ENCODE results near the gene COPB2.

Gene COPB2

DNA sequence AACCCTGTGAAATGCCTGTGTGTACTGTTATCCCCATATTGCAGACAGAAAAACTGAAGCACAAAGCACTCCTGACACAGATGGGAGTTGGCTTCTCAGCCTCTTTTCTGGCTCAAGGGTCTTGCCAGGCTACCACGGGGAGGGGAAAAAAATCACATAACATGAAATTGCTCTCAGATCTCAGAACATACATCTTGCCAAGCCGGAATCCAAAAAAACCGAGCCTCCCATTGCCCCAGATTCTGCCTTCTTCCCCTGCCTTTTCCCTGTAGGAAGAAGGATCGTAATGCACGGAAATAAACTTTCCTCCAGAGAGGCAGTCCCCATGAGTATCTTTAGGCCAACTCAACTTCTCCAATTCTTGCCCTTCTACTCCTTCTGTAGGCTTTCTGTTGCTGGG is 62.2 kb downstream of the COPB2 start:
- ATAC-seq = no peak

DNA sequence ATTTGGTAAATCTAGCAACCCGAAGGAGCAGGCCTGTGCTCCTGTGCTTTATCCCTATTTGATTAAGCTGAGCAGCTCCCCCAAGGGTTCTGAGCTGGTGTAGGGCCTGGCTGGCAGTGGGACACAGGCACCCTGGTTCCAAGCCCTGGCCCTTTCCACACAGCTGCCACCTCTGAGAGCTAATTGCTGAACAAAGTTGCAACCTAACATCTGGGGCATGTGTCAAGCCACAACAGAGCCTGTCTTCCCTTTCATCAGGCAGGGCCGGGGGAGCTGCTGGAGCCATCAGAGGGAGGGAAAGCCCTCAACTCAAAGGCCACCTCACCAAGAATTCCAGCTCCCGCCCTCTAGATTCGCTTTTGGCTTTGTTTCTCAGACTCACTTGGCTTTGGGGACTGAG is 62.7 kb downstream of the COPB2 start:
- no peak for ATAC-seq

DNA sequence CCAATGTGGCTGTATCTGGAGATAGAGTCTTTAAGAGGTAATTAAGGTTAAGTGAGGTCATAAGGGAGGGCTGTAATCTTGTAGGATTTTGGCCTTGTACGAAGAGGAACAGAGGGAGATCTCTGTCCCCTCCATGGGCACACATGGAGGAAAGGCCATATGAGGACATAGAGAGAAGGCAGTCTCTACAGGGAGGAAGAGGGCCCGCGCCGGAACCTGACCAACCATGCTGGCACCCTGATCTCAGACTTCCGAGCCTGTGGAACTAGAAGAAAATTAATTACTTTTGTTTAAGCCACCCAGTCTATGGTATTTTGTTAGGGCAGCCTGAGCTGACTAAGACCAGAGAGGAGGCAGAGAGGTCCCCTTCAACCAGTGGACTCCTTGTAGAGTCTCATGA is 63.3 kb downstream of the COPB2 start:
- no peak for ATAC-seq

DNA sequence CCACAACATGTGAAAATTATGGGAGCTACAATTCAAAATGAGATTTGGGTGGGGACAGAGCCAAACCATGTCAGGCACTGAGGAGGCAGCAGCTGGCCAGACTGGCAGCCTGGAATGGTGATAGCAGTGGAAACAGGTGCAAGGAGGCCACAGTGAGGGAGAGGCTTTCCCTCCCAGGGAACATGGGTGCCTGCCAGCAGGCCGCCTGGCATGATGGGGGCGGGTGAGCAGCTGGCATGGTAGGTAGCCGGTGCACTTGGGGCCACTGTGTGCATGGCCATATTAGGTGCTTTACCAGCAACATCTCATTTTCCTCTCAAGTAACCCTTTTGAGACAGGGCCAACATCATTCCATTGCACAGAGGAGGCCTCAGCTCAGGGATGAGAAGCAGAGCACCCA is 63.9 kb downstream of the COPB2 start:
- no peak for ATAC-seq

DNA sequence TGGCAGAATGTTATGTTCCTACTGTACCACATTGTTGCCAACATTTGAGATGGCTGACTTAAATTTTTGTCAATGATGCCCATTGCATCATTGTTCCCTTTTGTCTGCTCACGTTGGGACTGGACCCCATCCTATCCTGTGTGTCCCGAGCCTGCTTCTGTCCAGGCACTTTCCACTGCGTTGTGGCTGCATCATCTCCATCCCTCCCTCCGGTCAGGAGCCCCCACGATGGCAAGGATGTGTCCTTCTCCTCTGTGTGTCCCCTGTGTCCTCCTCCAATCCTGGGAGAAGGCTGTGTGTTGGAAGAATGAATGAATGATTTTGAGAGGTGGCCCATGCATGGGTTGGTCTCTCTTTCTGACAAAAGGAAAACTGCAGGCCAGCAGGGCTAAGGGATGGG is 65.0 kb downstream of the COPB2 start:
- ATAC-seq = no peak

DNA sequence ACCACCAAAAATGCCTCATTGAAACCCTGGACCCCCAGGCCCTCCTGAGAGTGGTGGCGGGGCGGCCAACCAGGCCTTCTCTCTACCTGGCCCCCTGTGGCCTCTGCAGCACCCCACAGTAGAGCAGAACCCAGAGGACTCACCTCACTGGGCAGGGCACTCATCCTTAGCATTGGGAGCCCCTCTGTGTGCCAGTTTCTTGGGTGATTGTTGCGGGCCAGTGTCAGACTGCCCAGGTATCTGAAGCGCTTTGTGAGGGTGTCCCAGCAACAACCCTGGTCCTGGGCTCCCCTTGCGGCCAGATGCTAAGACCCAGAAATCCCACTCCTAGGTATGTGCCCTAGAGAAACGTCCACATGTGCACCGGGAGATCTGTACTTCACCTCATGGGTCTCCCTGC is 66.3 kb downstream of the COPB2 start:
- no peak for ATAC-seq

DNA sequence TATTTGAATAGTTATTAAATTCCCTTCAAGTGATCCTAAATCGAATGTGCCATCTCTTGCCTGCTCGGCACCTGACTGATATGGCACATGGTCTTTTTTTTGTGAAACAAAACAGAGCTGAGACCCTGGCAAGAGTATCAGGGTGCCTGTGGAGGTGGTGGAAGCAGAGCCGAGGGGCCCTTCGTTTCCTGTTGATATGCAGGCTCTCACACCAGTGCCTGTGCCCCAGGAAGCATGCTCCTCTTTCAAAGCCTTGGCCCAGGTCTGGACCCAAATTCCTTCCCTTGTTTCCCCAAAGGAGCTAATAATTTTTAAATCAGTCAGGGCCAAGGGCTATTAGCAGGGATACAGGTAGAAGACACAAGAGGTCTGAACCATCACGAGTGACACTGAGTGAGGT is 67.1 kb downstream of the COPB2 start:
- no peak for ATAC-seq

DNA sequence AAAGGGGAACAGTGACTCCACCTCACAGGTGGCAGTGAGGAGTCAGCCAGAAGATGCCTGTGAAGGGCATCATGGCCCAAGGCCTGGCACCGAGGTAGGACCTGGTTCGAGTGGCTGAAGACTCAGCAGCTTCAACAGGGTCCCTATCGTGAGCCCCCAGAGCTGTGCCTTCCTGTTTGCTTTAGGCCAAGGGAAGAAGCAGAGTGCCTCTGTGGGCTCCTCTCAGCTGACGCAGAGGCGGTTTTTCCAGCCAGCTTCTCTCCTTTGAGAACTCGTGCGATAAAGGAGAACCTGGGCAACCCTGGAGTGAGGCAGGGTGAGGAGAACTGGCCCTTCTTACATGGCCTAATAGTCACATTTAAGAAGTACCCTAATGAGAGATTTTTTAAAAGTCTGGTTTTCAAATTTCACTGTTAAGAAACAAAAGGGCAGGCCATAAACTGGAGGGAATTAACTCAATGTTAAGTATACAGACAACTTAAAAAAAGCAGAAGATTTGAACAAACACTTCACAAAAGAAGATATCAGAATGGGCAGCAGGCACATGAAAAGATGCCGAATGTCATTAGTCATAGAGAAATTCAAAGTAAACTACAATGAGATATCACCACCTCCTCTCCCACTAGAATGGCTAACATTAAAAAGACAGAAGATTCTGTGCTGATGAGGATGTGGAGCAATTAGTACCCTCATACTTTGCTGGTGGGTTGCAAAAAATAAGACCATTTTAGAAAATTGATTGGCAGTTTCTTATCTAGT is 68.7 kb downstream of the COPB2 start:
- no peak for ATAC-seq

DNA sequence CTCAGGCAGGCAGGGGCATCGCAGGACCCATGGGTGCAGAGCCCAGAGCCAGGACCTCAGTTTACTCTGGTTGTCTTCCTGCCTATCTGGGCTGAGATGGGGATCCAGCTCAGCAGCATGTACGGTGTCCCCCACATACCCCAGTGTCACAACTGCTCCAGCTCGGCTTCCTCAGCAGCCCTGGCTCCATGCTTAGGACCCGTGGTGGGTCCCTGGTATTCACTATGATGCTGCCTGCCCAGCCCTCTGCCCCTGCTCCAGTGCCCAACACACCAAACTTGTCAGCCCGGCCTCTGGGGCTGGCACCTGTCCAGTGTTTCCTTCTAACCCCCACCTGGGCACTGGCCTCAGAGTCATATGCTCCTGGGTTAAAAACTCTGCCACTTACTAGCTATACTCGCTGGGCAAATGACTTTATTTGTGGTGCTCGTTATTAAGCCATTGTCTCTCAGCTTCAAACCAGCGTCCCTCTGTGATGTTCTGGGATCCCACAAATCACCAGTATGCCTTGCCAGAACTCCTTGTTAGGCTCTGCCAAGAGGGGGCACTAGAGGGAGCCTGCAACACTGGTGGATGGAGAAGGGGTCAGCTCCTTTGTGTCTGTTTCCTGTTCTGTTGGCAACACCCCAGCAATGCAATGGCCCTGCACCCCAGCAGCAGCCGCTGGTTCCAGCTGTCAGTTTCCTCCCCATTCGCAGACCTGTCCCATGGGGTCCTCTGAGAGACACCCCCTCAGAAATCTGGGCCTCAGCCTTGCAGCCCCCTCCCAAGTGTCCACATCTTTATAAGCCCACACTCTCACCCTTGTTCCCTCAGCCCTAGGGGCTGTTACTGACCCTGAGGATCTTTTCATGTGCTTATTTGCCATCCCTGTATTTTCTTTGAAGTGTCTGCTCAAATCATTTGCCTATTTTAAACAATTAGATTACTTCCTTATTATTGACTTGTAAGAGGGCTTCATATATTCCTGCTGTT is 69.7 kb downstream of the COPB2 start:
- no peak for ATAC-seq

DNA sequence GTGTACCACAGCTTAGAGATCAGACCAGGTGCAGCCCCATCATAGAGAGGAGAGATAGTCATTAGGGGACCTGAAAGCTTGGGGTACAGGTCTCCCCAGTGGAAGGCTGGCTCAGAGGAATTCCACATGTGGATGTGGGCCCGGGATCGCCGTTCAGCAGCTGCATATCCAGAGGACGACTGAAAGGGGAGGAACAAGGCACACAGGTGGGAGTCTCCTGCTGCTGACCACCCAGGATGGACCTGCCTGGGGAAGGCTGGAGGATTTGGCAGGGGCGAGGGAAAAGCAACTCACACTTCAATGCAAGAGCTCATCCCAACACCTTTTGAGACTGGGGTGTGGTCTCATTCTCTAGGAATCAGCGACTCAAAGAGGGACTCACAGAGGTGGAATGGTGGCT is 70.6 kb downstream of the COPB2 start:
- no peak for ATAC-seq

DNA sequence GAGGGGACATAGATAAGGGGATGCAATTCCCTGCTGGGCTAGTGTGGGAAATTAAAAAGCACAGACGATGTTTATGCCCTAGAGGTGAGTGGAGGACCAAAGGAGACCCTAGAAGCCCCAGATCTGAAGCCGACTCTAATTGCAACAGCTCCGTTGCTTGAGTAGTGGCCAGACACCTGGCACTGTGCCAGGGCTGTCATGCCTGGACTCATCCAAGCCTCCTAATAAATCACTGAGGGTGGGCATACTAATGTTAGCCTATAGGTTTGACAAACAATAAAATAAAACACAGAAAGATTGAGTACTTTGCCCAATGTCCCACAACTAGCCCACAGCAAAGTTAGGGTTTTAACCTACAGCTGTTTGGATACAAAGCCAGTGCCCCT is 71.0 kb downstream of the COPB2 start:
- no peak for ATAC-seq

DNA sequence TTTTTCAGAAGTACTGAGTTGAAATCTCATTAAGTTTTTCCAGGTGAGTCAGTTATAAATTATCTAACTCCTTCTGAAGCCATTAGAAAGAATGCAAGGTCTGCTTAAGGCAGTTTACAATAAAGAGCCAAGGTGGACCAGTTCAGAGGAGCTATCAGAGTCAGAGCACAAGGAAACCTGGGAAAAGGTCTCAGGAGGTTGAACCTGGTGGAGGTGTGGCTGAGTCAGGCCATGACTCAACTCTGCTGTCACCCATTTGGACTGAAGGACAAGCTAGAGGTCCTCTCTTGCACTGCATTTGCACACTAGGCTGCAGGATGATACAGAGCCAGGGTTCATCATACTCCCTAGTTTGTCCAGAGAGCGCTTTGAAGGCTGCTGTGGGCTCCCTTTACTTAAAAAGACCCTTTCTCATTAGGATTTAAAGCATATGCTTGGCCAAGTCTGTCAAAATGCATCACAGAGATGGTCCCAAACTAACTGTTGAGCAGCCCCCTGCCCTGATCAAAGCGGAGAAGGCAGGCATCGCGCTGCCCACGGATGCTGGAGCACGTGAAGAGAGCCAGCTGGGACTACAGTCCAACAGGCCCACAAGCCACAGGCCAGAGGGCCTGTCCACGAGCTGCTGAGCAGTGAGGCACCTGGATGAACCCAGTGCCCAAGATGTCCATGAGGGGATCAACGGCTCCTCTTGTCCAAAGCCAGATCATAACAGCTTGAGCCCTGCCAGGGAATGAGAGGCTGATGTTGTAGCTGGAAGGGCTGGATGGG is 71.6 kb downstream of the COPB2 start:
- no peak for ATAC-seq

DNA sequence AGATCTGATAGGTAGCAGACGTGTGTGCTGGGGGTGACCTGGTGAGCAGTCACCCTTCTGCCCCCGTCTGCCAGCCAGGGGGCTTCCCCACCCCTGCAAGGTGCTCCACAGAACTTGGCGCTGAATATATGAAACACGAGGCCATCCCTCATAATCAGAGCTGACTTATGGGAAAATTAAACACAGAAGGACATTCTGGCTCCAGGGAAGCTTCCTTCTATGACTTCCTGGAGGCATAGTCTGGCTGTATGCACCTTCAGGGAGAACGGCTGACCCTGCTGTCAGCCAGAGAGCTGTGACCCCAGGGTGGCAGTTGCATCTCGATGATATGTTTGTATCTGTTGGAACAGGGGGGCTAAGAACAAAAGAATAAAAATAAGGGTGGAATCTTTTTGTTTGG is 72.2 kb downstream of the COPB2 start:
- no peak for ATAC-seq

DNA sequence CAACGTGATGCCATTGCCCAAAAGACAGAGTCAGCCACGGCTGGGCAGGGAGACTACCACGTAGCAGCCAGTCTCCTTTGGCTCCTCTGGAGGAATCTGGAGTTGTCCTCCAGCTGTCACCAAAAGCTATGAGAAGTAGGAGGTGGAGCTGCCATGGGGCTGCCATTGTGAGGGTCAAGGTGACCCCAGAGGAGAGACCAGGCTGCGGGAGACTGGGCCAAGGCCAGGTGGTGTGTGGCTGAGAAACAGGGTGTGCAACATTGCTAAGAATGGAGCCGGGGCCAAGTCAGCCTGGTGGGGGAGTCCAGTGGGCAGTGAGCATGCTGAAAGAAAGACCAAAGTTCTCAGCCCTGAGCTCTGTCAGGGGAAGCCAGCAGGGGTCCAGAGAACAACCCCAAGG is 75.5 kb downstream of the COPB2 start:
- no peak for ATAC-seq

DNA sequence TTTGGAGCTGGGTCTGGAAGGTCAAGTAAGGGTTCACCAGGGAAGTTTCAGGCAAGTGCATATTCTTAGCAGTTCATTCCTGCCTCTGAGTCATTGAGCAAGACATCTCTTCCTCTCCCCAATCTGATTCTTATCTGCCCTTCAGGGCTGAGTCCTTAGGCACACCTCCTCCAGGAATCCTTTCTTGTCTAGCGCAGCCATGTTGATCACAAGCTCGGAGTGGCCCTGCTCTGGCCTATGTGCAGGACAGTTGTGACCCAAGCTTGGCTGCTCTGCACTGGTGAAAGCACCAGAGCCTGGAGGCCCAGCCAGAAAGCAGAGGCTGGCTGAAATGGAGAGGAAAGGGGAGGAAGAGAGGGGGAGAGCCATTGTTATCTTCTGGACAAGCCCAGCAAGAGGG is 76.5 kb downstream of the COPB2 start:
- ATAC-seq = no peak

DNA sequence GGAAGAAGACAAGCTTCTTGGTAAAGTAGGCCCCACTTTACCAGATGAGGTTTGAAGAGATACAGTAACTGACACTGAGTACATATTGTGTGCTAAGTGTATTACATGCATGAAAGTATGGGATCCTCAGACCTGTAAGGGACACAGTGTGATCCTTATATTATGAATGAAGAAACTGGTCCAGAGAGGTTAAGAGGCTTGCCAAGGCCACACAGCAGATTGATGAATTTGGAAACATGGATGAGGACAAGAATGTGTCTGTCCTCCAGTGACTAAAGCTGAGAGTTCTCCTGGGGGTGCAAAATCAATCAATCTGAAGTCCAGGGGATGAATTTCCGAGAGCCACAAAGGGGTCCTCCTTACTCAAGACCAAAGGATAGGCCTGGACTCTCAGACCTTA is 77.0 kb downstream of the COPB2 start:
- ATAC-seq = no peak

DNA sequence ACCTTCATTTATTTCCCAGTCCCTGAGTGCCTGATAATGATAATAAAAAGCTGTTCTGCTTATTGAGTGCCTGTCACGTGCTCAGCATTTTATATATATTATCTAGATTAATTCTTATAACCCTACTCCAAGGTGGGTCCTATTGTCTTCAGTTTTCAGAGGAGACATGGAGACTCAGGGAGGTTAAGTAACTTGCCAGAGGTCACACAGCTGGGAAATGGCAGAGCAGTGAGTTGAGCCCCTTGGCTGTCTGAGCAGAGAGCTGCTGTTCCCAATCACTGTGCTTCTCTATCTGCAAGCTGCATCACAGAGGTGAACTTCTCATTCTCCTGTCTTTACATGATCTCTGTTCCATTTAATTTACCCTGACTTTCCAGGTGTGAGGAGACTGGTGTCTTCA is 77.9 kb downstream of the COPB2 start:
- no peak for ATAC-seq

DNA sequence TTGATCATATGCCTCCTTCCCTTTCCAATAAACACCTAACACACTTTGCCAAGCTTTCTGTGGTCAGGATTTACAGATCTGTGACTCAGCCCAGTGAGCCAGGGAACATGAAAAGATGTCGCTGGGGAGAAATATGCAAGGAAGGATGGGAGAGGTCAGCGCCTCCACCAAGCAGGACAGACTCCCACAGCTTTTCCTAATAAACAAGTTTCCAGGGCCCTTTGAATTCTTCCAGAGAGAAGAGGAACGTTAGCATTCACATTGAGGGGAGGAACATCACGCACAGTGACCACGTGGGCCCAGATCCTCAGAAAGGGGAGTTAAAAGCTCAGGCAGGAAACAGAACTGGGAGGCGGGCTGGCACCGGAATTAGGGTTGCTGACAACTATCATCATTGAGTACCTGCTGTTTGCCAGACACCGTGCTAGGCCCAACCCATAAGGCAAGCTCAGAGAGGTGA is 78.9 kb downstream of the COPB2 start:
- ATAC-seq = no peak

DNA sequence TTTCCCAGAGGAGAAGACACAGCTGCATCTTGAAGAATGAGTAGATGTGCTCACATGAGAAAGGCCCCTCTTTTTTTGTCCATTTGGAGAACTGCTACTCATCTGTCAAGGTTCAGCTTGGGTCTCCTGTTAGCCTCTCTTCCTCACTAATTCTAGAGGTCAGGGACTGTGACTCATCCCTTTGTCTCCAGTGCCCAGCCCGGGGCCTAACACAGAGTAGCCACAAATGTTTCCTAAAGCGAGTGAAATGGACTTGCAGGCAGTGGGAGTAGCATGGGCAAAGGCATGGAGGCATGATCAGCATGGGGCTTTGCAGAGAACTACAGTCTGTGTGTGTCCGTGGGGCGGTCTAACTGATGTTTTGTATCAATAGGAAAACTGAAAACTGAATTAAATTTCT is 79.6 kb downstream of the COPB2 start:
- ATAC-seq = no peak

DNA sequence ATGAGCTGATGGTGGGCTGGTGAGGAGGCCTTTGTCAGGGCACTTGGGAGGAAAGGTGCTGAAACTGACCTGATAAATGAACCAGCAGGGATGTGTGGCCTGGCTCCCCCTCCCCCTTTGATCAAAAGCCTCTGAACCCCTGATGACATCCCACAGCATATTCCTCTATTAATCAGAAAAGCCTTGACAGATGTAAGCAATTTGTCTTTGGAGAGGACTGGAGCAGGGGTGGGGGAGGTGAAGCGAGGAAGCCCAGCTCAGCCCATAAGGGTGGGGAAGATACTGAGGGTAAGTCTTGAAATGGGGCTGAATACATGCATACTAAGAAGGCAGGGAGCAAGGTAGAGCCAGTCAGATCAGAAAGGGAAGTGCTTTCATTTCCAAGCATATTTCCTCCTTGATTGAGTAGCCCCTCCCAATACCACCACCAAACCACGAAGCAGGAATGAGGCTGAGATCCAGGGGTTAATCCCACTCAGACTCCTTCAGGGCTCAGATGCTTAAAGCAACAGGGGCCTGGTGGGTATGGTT is 80.3 kb downstream of the COPB2 start:
- no peak for ATAC-seq

DNA sequence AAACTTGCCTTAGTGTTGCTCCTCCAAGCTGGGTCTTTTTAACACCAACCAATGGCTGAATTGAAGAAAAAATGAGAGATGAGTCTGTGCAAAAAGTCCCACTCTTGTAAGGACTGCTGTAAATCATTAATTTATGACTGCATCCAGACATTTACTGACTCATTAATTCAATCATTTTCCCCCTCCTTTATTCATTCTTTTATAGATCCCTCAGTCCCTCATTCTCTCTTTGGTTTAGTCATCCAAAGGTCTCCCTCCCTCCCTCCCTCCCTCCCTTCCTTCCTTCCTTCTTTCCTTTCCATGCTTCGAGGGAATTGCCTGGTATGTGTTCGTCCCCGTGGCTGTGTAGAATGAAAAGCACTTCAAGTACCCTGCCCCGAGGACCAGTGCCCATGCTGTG is 80.9 kb downstream of the COPB2 start:
- no peak for ATAC-seq

DNA sequence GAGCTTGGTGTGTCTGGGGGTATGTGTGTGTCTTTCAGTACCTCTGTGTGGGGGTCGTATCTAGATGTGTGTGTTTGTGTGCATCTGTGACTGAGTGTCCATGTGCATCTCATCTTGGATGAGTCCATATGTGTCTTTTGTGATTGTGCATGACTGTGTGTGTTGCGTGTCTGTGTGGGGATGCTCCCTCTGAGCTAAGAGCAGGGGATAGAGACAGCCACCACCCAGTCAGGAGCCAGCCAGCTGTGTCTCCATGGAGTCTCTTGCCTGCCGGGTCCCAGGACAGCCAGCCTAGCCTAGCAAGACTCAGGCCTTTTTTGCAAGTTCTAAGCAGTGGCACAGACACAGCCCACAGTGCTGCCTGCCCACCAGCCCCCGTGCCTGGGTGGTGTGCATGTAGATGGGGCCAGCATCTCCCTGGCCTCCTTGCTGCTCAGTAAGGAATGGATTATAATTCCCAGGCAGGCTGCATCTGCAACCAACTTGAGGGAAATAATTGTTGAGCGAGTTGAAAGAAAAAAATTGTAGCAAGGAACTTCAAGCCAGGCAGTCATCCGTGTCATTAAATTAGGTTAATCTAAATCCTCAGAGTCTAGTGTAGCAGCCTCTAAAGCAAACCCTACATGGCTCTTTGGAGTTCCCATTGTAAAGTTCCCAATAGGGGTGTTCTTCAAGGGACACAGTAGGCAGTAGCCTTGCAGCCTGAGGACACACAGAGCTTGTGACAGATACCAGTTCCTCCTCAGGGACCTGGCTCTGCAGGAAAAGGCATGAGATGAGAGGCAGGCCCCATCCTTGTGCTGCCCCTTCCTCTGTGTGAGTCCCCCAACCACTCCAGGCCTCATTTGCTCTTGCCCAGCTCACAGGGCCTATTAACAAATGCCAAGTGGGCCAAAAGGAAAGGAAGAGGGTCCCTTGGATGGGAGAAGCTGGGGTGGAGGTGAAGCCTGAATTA is 81.6 kb downstream of the COPB2 start:
- ATAC-seq = no peak
